ENCODE data around the gene LKAAEAR1.
A peak's percentile ranks its signal among the peaks of the same experiment; 100 is the strongest.

LKAAEAR1 gene

DNA sequence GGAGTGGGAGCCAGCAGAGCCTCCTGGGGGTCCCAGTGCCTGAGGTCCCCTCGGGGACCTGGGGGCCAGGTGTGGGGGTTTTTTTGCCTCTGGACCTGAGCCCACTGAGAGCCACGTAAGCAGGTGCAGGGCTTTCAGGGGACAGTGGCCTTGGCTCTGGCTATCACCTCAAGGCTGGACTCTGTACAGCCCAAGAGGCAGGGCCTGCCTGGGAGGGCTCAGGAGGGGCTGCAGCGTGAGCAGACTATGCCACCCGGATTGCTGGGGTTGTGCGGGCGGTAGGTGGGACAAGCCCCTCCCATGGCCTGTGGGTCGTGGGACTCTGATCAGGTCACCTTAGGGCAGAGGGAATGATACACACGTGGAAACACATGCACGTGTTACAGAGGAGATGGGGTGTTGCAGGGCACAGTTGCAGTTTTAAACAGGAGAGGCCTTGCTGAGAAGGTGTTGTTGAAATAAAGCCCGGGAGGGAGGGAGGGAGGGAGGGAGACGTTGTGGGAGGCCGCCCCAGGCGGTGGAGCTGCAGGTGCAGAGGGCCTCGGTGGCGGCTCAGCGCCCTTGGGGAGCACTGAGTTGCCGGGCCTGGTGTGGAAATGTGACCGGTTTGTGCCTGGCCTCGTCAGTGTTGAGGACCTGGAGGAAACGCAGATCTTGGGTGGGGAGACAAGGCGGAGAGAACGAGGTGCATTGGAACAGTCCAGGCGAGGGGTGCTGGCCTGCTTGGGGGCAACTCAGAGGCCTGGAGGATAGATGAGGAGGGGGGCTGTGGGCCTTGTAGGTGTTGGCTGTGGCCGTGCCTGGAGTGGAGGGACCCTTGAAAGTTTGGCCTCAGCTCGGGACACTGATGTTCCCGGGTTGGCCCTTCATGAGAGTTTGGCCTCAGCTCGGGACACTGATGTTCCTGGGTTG, 18.9 kb downstream of the LKAAEAR1 start:
- DNase-seq (ENCODE audit: low read depth), result no peak

DNA sequence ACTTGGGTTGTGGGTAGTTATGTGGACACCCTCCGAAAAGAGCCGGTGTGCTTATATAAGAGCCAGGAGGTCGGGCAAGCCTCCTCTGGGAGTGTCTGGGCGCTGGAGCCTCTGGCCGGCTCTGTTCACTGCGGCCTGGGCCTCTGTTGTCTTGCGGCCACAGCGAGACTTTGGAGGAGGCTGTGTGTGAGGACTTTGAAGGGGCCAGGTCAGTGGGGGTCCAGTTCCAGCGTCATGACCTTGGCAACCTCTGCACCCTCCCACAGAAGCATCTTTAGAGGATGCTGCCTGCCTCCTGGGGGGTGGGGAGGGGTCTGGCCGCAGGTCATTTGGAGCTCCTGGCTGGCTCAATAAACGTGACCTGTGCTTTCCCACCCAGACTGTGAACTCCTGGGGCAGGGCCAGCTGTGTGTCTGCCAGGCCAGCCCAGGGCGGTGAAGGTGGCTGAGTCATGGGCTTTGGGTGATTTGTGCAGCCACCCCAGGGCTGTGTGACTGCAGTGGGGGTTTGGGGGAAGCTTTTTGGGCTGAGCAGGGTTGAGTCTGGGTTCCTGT, 20.0 kb downstream of the LKAAEAR1 start:
- no peak for DNase-seq (ENCODE audit: low read depth)

DNA sequence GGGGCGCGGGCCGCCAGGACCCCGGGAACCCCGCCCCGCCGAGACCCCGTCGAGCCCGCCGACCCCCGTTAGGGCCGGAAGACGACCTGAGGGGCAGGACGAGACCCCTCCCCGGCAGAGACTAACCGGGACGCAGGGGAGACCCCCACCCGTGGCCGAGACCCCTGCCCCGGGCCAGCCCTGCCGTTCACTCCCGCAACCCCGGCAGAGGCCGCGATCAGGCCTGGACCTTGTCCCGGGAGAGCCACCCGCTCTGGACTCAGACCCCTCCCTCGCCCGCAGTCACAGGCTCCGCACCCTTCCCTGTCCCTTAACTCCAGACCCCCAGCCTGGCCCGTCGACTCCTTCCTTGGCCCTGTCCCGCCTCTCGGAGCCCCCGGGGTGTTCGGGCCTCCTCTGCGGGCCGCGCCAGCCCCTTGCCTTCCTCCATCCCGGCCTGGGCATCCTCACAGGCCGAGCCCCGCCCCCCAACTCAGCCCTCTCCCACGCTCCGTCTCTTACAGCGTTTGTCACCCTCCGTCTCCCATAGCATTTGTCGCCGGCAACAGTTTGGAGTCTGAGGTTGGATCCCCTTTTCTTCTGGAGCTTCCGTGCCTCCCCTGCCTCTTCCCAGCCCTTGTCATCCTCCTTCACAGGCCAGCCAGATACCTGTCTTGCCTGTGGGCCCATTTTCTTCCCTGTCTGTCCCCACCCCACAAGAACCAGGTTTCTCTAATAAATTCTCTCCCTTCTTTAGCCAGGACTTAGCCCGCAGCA, 20.6 kb downstream of the LKAAEAR1 start:
- DNase-seq (ENCODE audit: low read depth), result no peak

DNA sequence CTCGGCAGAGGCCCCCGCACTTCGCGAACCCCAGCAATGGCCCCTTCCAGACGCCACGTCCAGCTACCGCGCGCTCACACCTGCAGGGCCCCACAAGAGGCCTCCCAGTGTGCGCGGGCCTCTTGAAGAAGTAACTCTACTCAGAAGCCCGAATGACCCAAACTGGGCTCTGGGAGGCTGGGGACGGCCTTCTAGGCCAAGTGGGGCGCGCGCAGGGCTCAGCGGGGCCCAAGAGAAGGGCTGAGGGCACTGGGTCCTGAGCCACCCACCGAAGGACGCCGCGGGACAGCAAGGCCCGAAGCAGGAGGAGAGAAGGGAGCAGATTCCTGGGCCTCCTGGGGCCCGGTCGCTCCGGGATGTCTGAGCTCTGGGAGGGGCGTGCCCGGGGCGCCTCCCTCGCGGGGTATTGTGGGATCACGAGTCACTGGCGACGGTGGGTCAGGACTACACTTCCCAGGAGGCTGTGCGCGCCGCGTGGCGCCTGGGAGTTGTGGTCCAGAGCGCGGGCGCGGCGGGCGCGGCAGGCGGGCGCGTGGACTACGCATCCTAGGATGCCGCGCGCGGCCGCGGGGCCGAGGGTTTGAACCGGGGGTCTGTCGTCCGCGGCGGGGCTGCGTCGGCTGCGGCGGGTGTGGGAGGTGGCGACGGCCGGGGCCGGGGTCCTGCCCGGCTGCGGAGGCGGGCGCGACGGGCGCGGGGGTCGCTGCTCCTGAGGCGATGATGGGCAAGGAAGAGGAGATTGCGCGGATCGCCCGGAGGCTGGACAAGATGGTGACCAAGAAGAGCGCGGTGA, 21.4 kb downstream of the LKAAEAR1 start, which contains the start of gene TCEA2:
Gene TCEA2, plus strand, starts transcription at position 603 of the 793 bp plus-strand sequence. Its CDS starts 115 bp downstream, at position 718.
- peak; percentile 92 for DNase-seq (ENCODE audit: low read depth)

DNA sequence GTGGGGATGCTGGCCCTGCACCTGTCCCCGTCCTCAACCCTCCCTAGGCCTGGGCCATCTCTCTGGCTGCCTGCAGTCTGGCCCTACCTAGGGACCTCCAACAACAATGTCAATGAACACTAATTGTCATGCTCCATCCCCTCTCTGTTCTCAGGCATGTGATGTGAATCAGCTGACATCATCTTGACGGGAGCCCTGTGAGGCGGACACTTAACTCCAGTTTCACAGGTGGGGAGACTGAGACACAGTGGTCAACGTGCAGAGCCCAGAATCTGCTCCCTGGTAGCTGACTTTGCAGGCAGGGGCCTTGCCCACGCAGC, 22.0 kb downstream of the LKAAEAR1 start:
- DNase-seq (ENCODE audit: low read depth), result no peak

DNA sequence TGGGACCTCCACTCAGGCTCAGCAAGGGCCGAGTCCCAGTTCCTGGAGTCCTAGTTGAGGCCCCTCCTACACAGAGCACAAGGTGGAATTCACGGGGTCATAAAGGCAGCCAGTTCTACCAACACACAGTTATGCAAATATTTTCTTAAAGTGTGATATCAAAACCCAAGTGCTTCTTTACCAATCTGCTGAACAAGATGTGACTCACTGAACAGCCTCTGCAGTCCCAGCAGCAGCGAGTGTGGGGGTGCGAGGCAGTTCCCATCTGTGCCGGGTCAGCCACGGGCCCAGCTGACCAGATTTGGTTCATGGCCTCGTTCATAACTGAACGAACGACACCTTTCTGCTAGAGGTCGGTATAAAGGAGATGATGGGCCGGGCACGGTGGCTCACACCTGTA, 25.7 kb downstream of the LKAAEAR1 start:
- no peak for DNase-seq (ENCODE audit: low read depth)

DNA sequence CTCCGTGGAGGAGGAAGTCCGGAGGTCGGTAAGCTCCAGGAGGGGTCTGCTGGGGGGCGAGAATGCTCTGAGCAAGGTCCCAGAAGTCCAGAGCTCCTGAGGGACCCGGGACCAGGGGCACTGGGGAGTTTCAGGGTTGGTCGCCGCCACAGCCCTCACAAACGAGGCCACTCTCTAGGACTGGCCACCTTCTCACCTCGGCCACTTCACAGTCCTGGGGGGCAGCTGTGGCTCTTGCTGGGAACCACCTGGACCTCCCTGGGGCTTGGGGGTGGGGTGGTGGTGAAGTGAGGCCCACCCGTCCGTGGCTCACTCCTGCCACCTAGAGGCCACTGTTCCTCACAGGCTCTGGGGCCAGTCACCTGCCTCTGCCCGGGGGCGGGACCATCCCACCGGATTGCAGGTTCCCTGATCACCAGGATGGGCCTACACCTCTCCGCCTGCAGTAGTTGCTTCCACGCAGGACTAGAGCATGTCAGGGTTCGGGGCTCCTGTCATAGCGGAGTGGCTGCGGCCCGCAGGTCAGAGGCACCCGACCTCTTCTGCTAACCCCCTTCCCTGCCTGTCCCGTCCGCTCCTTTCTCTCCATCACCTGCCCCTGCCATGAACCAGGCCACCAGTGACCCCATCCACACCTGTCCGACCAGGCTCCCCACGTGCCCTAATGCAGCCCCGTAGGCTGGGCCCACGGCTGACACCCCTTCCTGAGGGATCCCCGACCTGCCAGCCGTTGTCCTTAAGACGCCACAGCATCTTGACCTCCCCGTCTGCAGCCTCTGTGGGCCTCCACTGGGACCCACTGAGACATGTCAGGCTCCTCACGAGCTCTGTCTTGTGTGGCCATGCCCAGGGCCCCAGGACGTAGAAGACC, 26.3 kb downstream of the LKAAEAR1 start:
- peak; percentile 79 for DNase-seq (ENCODE audit: low read depth)

DNA sequence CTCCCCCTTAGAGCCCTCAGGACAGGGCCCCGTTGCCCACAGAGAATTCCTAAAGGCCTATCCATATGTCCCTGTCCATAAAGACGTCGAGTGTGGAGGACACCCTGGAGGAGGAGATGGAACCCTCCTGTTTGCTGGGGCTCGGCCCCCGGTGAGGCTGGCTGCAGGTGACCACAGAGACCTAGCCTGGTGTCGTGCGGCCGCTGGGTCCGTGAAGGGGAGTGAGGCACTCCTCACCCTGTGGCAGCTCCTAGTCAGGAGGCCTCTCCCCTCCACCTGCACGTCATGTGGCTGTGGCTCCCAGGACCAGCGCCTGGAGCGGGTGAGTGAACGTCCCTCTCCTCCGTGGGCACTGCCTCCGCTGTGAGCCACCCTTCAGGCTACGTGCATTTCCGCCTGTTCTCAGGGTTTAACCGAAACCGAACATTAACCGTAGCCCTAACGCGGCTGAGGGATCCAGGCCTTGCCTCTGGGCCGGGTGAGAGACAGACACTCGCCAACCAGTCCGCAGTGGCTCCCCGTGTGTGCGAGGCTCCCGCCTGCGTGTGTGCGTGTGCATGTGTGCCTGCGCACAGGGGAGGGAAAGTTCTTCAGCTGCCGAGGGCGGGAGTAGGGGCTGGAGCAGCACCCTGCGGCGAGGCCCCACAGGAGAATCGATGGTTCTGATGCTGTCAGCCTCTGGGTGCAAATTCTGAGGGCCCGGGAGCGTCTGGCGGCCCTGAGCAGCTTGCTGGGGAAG, 27.1 kb downstream of the LKAAEAR1 start:
- DNase-seq (ENCODE audit: low read depth), result no peak

DNA sequence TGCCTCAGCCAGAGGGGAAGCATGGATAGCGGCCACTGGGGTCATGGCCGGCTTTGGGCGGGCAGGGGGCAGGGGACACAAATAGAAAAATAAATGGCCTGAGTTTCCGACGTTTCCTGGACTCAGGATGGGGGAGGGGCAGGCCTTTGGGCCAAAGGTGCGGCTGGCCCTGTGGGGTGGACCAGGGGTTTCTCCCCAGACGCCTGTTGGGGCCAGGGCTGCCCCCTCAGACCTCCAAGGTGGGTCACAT, 27.6 kb downstream of the LKAAEAR1 start:
- no peak for DNase-seq (ENCODE audit: low read depth)

DNA sequence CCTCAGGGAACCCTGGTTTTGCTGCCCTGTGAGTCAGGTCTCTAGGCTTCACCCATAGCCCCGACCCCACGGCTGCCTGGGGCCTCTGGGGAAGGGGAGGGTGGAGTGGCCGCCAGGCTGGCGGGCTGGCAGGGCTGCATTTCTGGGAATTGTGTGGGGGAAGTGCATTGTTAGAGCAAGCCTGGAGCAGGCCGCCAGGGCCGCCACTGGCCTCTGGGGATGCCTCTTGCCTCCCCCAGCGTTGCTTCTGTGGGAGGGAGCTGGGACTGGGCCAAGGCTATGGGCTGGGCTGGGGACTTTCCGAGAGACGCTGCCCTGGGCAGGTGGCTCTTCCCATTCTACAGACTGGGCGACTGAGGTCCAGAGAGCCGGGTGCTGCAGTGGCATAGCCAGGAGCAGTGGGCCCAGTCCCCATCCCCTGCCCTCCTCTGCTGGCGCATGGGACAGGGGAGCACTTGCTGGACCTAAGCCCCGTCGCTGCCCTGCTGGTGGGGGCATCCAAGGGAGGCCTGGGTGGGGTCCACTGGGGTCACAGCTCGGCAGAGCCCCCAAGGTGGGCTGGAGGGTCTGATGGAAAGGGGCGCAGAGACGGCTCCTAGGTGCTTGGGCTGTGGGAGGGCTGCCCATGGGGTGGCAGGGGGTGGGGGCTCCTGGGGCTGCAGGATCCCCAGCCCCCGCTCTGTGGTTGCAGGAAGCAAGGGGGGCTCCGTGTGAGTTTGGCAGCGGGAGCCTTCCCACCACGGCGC, 28.1 kb downstream of the LKAAEAR1 start:
- DNase-seq (ENCODE audit: low read depth), result no peak

DNA sequence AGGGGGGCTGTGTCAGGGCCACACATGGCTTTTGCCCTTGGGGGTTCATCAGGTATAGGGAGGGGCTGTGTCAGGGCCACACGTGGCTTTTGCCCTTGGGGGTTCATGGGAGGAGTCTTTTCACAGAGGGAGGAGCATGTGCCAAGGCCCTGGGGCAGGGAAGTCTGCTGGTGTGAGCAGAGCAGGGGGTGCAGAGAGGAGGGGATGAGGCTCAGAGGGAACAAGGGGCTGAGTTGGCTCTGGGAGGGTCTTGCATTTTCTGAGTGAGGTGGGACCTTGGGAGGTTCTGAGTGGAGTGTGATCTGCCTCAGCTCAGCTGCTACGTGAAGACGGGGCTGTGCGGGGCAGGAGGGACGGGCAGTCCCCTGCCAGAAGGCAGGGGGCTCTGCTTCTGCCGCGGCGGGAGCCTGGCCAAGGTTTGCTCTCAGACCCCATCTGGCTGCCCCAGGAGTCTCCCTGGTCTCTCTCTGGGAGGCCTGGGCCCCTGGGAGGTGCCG, 28.8 kb downstream of the LKAAEAR1 start:
- DNase-seq (ENCODE audit: low read depth), result no peak

DNA sequence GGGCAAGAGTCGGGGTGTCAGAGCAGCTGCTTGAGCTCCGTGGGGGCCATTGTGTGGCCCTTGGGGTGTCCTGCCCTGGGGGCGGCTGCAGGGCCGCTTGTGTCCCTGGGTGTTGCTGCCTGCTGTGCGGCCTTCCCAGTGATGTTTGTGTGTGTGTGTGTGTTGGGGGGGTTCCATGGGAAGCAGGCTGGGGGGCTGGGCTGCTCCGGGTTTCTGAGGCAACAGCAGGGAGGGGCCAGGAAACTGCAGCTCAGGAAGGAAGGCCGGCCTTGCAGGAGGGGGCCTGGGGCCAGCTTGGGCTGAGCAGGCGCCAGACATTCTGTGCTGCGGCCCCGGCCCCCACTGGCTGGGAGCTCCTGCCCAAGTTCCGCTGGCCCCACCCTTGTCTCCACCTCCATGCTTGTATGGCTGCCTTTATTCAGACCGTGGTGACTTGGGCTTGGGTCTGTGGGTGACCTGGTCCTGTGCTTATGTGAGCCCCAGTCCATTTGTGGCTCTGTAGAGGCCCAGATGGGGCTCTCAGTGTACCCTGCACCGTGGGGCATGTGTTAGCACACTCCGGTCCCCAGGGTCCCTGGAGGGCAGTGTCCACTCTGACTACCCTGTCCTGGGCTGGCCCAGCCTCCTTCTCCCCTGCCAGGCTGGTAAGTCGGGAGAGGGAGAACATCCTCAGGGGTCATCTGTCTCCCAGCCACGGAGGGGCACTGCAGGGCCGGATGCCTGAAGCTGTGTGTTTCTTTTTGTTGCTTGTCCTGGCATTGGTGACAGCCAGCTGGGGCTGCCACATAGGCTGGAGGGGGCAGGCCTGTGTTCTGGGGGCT, 30.1 kb downstream of the LKAAEAR1 start:
- DNase-seq (ENCODE audit: low read depth), result no peak

DNA sequence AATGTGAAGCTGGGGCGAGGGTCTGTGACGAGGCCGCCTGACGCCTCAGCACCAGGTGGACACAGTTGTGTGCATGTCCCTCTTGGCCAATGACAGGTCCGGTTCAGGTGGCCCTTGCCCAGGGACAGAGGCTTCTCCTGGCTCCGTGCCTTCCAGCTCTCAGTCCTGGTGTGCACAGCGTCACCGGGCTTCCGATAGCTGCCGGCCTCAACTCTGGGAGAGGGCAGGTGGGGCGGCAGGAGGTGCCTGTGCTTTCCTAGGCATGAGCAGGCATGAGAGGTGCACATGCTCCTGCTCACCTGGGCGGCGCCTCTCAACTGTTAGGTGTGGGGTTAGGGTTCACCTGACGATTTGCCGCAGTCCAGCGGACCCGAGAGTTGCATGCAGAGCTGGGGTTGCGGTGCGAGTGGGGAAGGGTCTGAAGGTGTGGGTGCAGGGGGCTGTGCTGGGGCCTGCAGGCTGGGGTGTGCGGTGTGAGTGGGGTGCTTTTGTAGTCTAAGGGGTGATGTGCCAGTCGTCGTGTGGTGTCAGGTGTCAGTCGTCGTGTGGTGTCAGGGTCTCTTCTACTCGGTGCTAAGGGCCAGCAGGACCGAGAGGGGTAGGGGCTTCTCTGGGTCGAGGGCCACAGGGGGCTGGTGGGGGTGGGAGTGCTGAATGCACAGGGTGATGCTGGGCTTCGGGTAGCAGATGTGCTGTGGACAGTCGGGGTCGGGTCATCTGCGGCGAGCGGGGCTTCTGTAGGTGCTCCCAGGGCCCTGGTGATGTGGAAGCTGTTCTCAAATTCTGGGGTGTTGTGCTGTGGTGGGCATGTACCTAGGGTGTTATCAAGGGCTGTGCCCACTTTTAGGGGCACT, 31.0 kb downstream of the LKAAEAR1 start:
- DNase-seq (ENCODE audit: low read depth), result no peak

DNA sequence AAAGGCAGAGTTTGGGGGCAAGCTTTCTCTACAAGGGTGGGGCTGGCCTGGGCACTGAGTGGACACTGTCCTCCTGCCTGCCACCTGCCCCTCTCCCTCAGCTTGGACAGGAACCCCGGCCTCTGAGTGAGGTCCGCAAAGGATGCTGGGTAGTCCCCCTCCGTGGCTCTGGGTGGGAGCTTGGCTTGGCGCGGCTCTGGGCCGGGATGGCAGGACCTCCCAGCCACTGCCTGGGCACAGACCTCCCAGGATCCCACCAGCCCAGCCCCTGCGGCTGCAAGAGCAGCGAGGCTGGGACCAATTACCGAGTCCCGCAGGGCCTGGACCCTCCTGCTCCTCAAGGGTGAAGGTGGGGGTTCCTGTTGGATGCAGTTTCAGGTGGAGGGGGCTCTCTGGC, 31.9 kb downstream of the LKAAEAR1 start:
- no peak for DNase-seq (ENCODE audit: low read depth)

DNA sequence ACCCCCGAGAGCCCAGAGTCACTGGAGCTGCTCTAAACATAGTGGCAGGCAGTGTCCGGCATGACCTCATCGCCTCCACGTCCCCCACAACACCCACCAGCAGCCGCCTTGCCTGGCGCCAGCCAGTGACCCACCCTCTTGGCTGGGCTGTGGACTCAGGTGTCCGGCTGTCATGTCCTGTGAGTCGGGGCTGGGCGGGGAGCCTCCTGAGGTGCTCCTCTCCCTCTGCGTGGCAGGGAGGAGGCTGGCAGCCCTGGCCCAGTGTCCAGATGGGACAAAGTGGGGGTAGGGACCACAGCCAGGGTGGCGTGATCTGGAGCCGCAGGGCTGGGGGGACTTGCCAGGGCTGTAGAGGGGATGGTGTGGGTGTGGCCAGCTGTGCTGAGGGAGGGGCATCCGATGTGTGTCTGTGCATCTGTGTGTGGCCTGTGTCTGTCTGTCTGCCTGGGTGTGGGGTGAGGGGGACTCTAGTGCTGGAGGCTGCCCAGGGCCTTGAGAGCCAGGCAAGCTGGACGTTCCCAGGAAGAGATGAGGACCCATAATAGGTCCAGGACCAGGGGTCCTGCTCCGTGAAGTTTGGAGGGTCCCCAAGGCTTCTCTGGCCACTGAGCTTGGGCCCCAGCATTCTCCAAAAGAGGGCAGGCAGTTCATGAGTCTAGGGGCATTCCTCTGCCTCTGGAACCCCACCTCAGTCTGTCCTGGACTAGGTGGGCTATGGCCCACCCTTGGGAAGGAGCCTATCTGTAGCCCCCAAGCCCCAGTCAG, 32.5 kb downstream of the LKAAEAR1 start:
- no peak for DNase-seq (ENCODE audit: low read depth)

DNA sequence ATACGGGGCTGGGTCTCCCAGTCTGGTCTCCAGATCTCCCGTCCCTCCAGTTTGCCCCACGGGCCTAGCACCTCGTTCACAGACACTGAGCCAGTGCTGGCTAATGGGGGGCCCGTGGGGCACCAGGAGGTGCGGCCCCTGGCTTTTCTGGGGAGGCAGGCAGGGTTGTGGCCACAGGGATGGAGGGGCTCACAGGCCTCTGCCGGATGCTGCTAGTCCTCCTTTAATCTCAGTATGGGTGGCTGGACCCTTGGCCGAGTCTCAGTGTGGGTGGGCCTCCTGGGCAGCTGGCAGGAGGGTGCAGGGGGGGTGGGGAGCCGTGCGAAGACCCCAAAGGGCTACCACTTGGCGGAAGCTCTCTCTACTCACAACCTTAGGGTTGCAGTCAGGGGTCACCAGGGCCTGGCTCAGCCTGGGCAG, 33.2 kb downstream of the LKAAEAR1 start:
- no peak for DNase-seq (ENCODE audit: low read depth)
